Activated CD4-positive, alpha-beta memory T cell treated with anti-CD3 and anti-CD28 coated beads for 36 hours (primary cell): ENCODE measurements around the gene GLYAT. TPM values are rescaled to one million over a fixed set of nuclear protein-coding genes. Genes with fewer than 3 reads are reported as not detected.
"Not testable (repeated sequence)": the region's sequence is repeated elsewhere in the genome, so short reads cannot be mapped to it uniquely, and the experiment has no call there.

ENCODE experiments used
- CTCF ChIA-PET: fragments of 350-600 bp; sonication (Branson Sonifier 250); formaldehyde crosslinking; loops from one replicate; lab custom pipeline; 2021; ENCODE audit warnings: antibody characterized with exemption, inconsistent platforms; lab: Charles Lee
- POLR2A ChIA-PET: fragments of 350-600 bp; sonication (Branson Sonifier 250); formaldehyde crosslinking; loops from one replicate; lab custom pipeline; 2021; ENCODE audit warnings: antibody characterized with exemption; lab: Charles Lee
- DNase-seq: peaks from one replicate; pipeline ENCODE4 v3.0.0-alpha.2; 2020
- H3K27ac Mint-ChIP-seq: one replicate; pipeline ENCODE4 v1.8.0; 2021; ENCODE audit warnings: mixed read lengths
- H3K27me3 Mint-ChIP-seq: one replicate; pipeline ENCODE4 v1.8.0; 2021; ENCODE audit warnings: mixed read lengths
- H3K36me3 Mint-ChIP-seq: one replicate; pipeline ENCODE4 v1.8.0; 2021; ENCODE audit warnings: mixed read lengths
- H3K4me1 Mint-ChIP-seq: one replicate; pipeline ENCODE4 v1.8.0; 2021; ENCODE audit warnings: low read depth, mixed read lengths
- H3K4me3 Mint-ChIP-seq: one replicate; pipeline ENCODE4 v1.8.0; 2021; ENCODE audit warnings: mild to moderate bottlenecking, mixed read lengths
- H3K9me3 Mint-ChIP-seq: one replicate; pipeline ENCODE4 v1.8.0; 2021; ENCODE audit warnings: mixed read lengths
- intact Hi-C: fragments of 100-400 bp; cut with micrococcal nuclease; formaldehyde crosslinking; loops from one replicate; pipeline ENCODE4 v1.15.1; 2023
- total RNA-seq, 2 experiments: library from RNA; stranded (reverse); gene quantifications; one replicate each; pipeline ENCODE4 v1.2.3, GENCODE V29; 2021

The GLYAT gene
- total RNA-seq, 2 experiments from 2014 or later, result not detected

DNA sequence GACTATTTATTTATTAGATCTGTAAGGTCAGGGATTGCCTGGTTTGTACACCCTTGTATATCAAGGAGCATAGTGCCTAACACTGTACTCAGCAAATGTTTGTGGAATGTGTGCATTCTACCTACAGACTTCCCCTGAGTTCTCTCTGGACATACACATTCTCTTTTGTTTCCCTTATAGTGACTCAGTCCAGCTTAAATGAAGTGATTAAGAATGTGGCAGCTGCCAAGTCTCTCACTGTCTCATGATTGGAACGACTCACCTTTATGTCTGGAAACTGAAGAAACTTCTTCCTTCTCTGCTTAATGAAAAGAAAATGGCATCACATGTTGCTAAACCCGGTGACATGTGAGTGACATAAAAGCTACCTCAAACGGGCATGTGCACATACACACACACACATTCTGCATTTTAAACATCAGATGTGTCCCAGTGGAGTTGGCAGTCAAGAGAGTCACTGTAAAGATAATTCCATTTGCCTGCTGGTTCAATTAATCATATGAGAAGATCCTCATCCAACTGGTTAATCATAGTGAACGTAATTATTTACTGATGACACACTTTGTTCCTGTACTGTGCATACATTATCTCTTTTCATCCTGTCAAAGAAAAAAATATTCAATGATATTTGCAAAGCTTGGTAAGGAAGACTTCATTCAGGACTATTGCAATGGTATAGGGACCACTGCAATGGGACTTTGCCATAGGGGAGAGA lies 42.8 kb downstream of the GLYAT start:
- POLR2A ChIA-PET, result no interaction called here
- CTCF ChIA-PET, result interaction anchor here (1.5 to 1.7 kb wide), 2 partner anchors 60 to 122 kb away, joined by 3 to 4 read pairs; no protein-coding TSS in a partner anchor

GRCh38 chr11:58685973-58686722 lies 45.6 kb downstream of the GLYAT start:
- peaks cover 9% of the 10 kb centered on the region for H3K9me3 Mint-ChIP-seq
- no peaks in the 10 kb centered on the region for H3K36me3 Mint-ChIP-seq
- CTCF ChIA-PET, result interaction anchor here (0.8 to 1.4 kb wide), 4 partner anchors 10 to 162 kb away, joined by 3 to 4 read pairs (median 4); no protein-coding TSS in a partner anchor
- POLR2A ChIA-PET, result no interaction called here
- H3K27ac Mint-ChIP-seq, result no peak overlapping the region
- no peak overlapping the region for H3K4me3 Mint-ChIP-seq
- DNase-seq, result peak; percentile 31
- intact Hi-C loops, result no loop called here
- H3K27me3 Mint-ChIP-seq, result peaks cover 3% of the 10 kb centered on the region
- peaks cover 7% of the 10 kb centered on the region for H3K4me1 Mint-ChIP-seq

More for the DNA sequence above, 42.8 kb downstream of the GLYAT start:
- no peak for DNase-seq
- H3K27ac Mint-ChIP-seq, result no peak overlapping the region
- H3K36me3 Mint-ChIP-seq, result no peaks in the 10 kb centered on the region
- peaks cover 4% of the 10 kb centered on the region for H3K9me3 Mint-ChIP-seq
- no peaks in the 10 kb centered on the region for H3K27me3 Mint-ChIP-seq
- intact Hi-C loops, result no loop called here
- peaks cover 7% of the 10 kb centered on the region for H3K4me1 Mint-ChIP-seq
- H3K4me3 Mint-ChIP-seq, result no peak overlapping the region

GRCh38 chr11:58682660-58683059 lies 49.1 kb downstream of the GLYAT start:
- H3K4me1 Mint-ChIP-seq, POLR2A ChIA-PET, H3K27me3 Mint-ChIP-seq, H3K36me3 Mint-ChIP-seq, CTCF ChIA-PET, intact Hi-C loops, H3K27ac Mint-ChIP-seq, H3K4me3 Mint-ChIP-seq, H3K9me3 Mint-ChIP-seq, DNase-seq: not testable (repeated sequence)

DNA sequence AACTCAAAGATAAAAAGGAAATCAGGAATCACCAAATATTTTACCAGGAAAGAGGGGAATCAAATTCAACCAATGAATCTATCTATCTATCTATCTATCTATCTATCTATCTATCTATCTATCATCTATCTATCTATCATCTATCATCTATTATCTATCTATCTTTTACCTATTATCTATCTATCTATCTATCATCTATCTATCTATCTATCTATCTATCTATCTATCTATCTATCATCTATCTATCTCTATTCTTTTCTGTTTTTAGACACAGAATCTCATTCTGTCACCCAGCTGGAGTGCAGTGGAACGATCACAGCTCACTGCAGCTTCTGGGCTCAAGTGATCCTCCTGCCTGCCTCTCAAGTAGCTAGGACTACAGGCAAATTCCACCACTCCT lies 54.2 kb downstream of the GLYAT start:
- H3K9me3 Mint-ChIP-seq, H3K4me1 Mint-ChIP-seq, H3K27ac Mint-ChIP-seq, H3K36me3 Mint-ChIP-seq, DNase-seq, H3K27me3 Mint-ChIP-seq, H3K4me3 Mint-ChIP-seq, POLR2A ChIA-PET, intact Hi-C loops: not testable (repeated sequence)
- CTCF ChIA-PET, result interaction anchor here (0.9 to 2.9 kb wide), 7 partner anchors 10 to 465 kb away, joined by 3 to 10 read pairs (median 4); partner anchors contain the start of gene LPXN

GRCh38 chr11:58676563-58677135 lies 55.1 kb downstream of the GLYAT start:
- no peaks in the 10 kb centered on the region for H3K36me3 Mint-ChIP-seq
- POLR2A ChIA-PET, result no interaction called here

GRCh38 chr11:58675334-58676155 lies 56.2 kb downstream of the GLYAT start:
- Mint-ChIP-seq H3K9me3 (no peaks in the 10 kb centered on the region), H3K4me1 (no peaks in the 10 kb centered on the region), H3K27ac (no peak overlapping the region), H3K36me3 (no peaks in the 10 kb centered on the region), H3K4me3 (no peak overlapping the region), H3K27me3 (peaks cover 4% of the 10 kb centered on the region)
- intact Hi-C loops, result loop anchor here (1.0 kb wide), 3 partner anchors 21 to 113 kb away; no protein-coding TSS in a partner anchor
- DNase-seq, result peak; percentile 82
- POLR2A ChIA-PET, result no interaction called here
- CTCF ChIA-PET, result interaction anchor here (0.7 to 2.9 kb wide), 17 partner anchors 11 to 111 kb away, joined by 3 to 10 read pairs (median 3); partner anchors contain the start of gene LPXN

More at GRCh38 chr11:58676563-58677135, 55.1 kb downstream of the GLYAT start:
- Mint-ChIP-seq H3K9me3 (no peaks in the 10 kb centered on the region), H3K27me3 (peaks cover 6% of the 10 kb centered on the region), H3K27ac (no peak overlapping the region), H3K4me1 (no peaks in the 10 kb centered on the region), H3K4me3 (no peak overlapping the region)
- DNase-seq, result no peak
- intact Hi-C loops, result no loop called here
- CTCF ChIA-PET, result interaction anchor here (0.7 to 2.9 kb wide), 11 partner anchors 9 to 112 kb away, joined by 3 to 10 read pairs (median 3); partner anchors contain the start of gene LPXN

- Mint-ChIP-seq H3K9me3 (no peaks in the 10 kb centered on the region), H3K36me3 (no peaks in the 10 kb centered on the region), H3K27me3 (peaks cover 4% of the 10 kb centered on the region), H3K4me3 (no peak overlapping the region), H3K27ac (no peak overlapping the region), H3K4me1 (no peaks in the 10 kb centered on the region)
- ChIA-PET CTCF (interaction anchor here (1.1 to 1.9 kb wide), 7 partner anchors 12 to 111 kb away, joined by 3 to 10 read pairs (median 3); no protein-coding TSS in a partner anchor), POLR2A (no interaction called here)
- DNase-seq, result no peak
- intact Hi-C loops, result loop anchor here (1.0 kb wide), 3 partner anchors 20 to 114 kb away; no protein-coding TSS in a partner anchor
These were observed 57.1 kb downstream of the GLYAT start for GRCh38 chr11:58674609-58675008.

DNA sequence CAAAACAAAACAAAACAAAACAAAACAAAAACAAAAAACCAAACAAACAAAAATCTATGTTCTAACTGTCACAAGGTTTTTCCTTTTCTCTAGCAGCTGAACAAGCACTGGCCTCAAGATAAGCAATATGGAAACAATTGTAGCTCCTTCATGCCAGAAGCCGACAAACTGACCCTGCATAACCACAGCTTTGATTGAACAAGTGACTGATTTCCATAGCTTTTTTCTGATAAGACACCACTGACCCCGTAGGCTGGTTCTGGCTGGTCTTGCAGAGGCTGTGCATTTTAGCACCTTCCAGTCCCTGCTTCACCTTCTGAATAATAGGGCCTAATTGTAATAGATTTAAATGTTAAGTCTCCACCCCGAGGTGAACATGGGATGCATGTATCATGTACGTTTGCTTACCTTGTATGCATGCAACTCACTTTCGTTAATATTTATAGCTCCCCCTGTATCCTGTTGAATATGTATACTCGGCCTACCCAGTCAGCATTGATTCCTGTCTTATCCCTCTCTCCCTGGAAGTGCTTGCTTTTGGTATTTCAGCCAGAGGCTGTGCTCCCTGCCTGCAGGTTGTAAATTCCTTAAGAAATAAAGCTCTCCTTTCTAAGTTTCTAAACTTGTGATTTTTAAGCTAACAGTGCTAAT lies 59.6 kb downstream of the GLYAT start:
- ChIA-PET POLR2A (no interaction called here), CTCF (interaction anchor here (0.6 to 2.5 kb wide), 7 partner anchors 18 to 117 kb away, joined by 3 to 24 read pairs (median 4); partner anchors contain the start of gene LPXN)
- no peaks in the 10 kb centered on the region for H3K4me1 Mint-ChIP-seq
- no peaks in the 10 kb centered on the region for H3K9me3 Mint-ChIP-seq
- no peak for DNase-seq
- H3K27ac Mint-ChIP-seq, result no peak overlapping the region
- no peaks in the 10 kb centered on the region for H3K27me3 Mint-ChIP-seq
- H3K36me3 Mint-ChIP-seq, result no peaks in the 10 kb centered on the region
- intact Hi-C loops, result no loop called here
- no peak overlapping the region for H3K4me3 Mint-ChIP-seq

GRCh38 chr11:58659910-58660570 lies 71.7 kb downstream of the GLYAT start:
- Mint-ChIP-seq H3K4me3 (no peak overlapping the region), H3K9me3 (no peaks in the 10 kb centered on the region), H3K36me3 (no peaks in the 10 kb centered on the region), H3K27ac (no peak overlapping the region), H3K4me1 (peaks cover 4% of the 10 kb centered on the region), H3K27me3 (peaks cover 11% of the 10 kb centered on the region)
- no peak for DNase-seq
- intact Hi-C loops, result loop anchor here (10.0 kb wide), 2 partner anchors 265 to 485 kb away; partner anchors contain the start of gene FAM111A
- ChIA-PET POLR2A (no interaction called here), CTCF (interaction anchor here (0.6 to 1.3 kb wide), 2 partner anchors 16 to 128 kb away, joined by 3 read pairs; no protein-coding TSS in a partner anchor)

GRCh38 chr11:58659404-58659803 lies 72.3 kb downstream of the GLYAT start:
- intact Hi-C loops, result loop anchor here (10.0 kb wide), 2 partner anchors 265 to 485 kb away; partner anchors contain the start of gene FAM111A
- Mint-ChIP-seq H3K27me3 (peaks cover 10% of the 10 kb centered on the region), H3K4me1 (peaks cover 10% of the 10 kb centered on the region), H3K36me3 (no peaks in the 10 kb centered on the region), H3K4me3 (no peak overlapping the region), H3K27ac (no peak overlapping the region), H3K9me3 (no peaks in the 10 kb centered on the region)
- DNase-seq, result no peak
- POLR2A ChIA-PET, result no interaction called here
- CTCF ChIA-PET, result interaction anchor here (1.3 kb wide), 1 partner anchor 17 kb away, joined by 3 read pairs; no protein-coding TSS in a partner anchor
